ENCODE measurements around the gene CBLB. TPM values are rescaled to one million over a fixed set of nuclear protein-coding genes. Genes with fewer than 3 reads are reported as not detected.
A peak's percentile ranks its signal among the peaks of the same experiment; 100 is the strongest.
"Not testable (repeated sequence)": the region's sequence is repeated elsewhere in the genome, so short reads cannot be mapped to it uniquely, and the experiment has no call there.

Gene CBLB
- total and polyA plus RNA-seq, 2 of the 4 experiments (the other 2 are of a cell fraction) = 10.1 to 20.1 TPM

DNA sequence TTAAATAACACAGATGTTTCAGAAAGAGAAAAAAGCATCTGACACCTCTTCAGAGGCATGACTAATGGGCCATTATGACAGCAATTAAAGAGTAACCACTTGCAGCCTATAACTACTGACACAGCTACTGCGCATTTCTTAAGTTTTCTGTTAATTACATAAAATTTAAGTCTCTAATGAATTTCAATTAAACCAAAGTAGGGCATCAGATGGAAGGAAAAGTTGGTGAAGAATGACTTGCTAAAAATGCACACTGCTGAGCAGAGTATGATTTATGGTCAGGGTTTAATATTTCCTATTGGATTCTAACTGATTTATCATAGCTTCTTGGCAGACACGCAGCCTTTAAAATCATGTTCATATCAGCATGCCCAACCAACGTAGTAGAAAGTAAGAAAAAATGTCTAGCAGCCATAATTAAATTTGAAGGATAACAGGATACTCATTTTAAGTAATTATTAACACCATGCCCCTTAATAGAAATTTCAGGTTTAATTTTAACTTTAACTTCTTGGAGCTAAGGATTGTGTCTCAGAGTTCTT, 140.0 kb downstream of the CBLB start:
- no TSS peak for BruUV-seq (replicated peaks)
- in situ Hi-C loops (cut with MboI; ENCODE audit: low sequenced_read_pairs) = no loop called here

DNA sequence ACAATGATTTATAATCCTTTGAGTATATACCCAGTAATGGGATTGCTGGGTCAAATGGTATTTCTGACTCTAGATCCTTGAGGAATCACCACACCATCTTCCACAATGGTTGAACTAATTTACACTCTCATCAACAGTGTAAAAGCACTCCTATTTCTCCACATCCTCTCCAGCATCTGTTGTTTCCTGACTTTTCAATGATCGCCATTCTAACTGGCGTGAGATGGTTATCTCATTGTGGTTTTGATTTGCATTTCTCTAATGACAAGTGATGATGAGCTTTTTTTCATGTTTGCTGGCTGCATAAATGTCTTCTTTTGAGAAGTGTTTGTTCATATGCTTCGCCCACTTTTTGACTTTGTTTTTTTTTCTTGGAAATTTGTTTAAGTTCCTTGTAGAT, 141.8 kb downstream of the CBLB start:
- H3K4me2 ChIP-seq (ENCODE audit: low read depth, low read length); H3K14ac ChIP-seq (replicated peaks; ENCODE audit: low read depth, low read length); H3K9ac ChIP-seq (ENCODE audit: low read depth, low read length); H3K79me1 ChIP-seq (ENCODE audit: low read depth in 1 of 2, low read length in 2 of 2); H2AK9ac ChIP-seq (replicated peaks; ENCODE audit: low read depth, low read length, poor library complexity); intact Hi-C loops (cut with micrococcal nuclease); H2AFZ ChIP-seq (replicated peaks; ENCODE audit: low read length, poor library complexity); H3K9me1 ChIP-seq (ENCODE audit: insufficient read depth, low read length); H3K4me3 ChIP-seq (ENCODE audit: insufficient read depth, low read depth, low read length); H2BK5ac ChIP-seq (ENCODE audit: low read depth, low read length, poor library complexity, severe bottlenecking); BruUV-seq (replicated peaks); H3K56ac ChIP-seq (ENCODE audit: extremely low read depth, insufficient read depth, low read length); H4K5ac ChIP-seq (ENCODE audit: low read depth, low read length); POLR2A ChIA-PET (ENCODE audit: unreplicated experiment); H3K18ac ChIP-seq (ENCODE audit: low read depth, low read length); ATAC-seq (ENCODE audit: low read depth); H3K27me3 ChIP-seq (ENCODE audit: control insufficient read depth, insufficient read depth, low read length); H4K20me1 ChIP-seq (ENCODE audit: insufficient read depth, low read length); H3K4ac ChIP-seq (ENCODE audit: low read depth, low read length); dilution Hi-C loops (cut with HindIII; ENCODE audit: low sequenced_read_pairs, unreplicated experiment); H4K8ac ChIP-seq (ENCODE audit: low read depth in 2 of 2, low read length in 2 of 2); H2BK20ac ChIP-seq (ENCODE audit: low read depth, low read length); H3K23ac ChIP-seq (ENCODE audit: low read depth, low read length); H3K9me3 ChIP-seq (ENCODE audit: control insufficient read depth, insufficient read depth, low read length); H2AK5ac ChIP-seq (ENCODE audit: low read depth, low read length); H3K4me1 ChIP-seq (ENCODE audit: control insufficient read depth, insufficient read depth, low read length); H4K91ac ChIP-seq (ENCODE audit: insufficient read depth, low read depth, low read length); in situ Hi-C loops (cut with MboI; ENCODE audit: low sequenced_read_pairs); H2BK15ac ChIP-seq (ENCODE audit: low read depth, low read length); H3K36me3 ChIP-seq (ENCODE audit: control insufficient read depth, insufficient read depth, low read length); H2BK120ac ChIP-seq (ENCODE audit: low read depth, low read length); DNase-seq; H3K27ac ChIP-seq (ENCODE audit: insufficient read depth, low read length): not testable (repeated sequence)
- CTCF ChIA-PET = interaction anchor here (0.7 kb wide), 2 partner anchors 100 to 1066 kb away, joined by 3 to 5 read pairs; no protein-coding TSS in a partner anchor
- no CpG with 5 or more reads among the region's 3 CpGs for WGBS, 2 experiments (ENCODE audit: extremely low coverage in 2 of 2, insufficient read length in 1 of 2)

More for the DNA sequence above, 140.0 kb downstream of the CBLB start:
- Histone ChIP-seq H4K91ac (ENCODE audit: insufficient read depth, low read depth, low read length) (no peak overlapping the region), H3K4me3 (ENCODE audit: insufficient read depth, low read depth, low read length) (no peak overlapping the region), H3K18ac (ENCODE audit: low read depth, low read length) (no peak overlapping the region), H2BK20ac (ENCODE audit: low read depth, low read length) (no peak overlapping the region), H3K23ac (ENCODE audit: low read depth, low read length) (no peak overlapping the region), H2BK5ac (ENCODE audit: low read depth, low read length, poor library complexity, severe bottlenecking) (no peak overlapping the region), H2BK15ac (ENCODE audit: low read depth, low read length) (no peak overlapping the region), H3K4me1 (ENCODE audit: control insufficient read depth, insufficient read depth, low read length) (no peaks in the 10 kb centered on the region), H3K9me1 (ENCODE audit: insufficient read depth, low read length) (no peaks in the 10 kb centered on the region), H2AK9ac (replicated peaks; ENCODE audit: low read depth, low read length, poor library complexity) (no peak overlapping the region), H3K27ac (ENCODE audit: insufficient read depth, low read length) (no peak overlapping the region), H4K20me1 (ENCODE audit: insufficient read depth, low read length) (no peaks in the 10 kb centered on the region), H2AK5ac (ENCODE audit: low read depth, low read length) (no peak overlapping the region), H3K79me1 (ENCODE audit: low read depth in 1 of 2, low read length in 2 of 2) (no peaks in the 10 kb centered on the region), H3K36me3 (ENCODE audit: control insufficient read depth, insufficient read depth, low read length) (0 out of 2 replicates have a peak, but pooled peaks cover under 1% of the 10 kb centered on the region), H4K5ac (ENCODE audit: low read depth, low read length) (no peak overlapping the region), H3K27me3 (ENCODE audit: control insufficient read depth, insufficient read depth, low read length) (no peaks in the 10 kb centered on the region), H3K14ac (replicated peaks; ENCODE audit: low read depth, low read length) (no peak overlapping the region), H3K9ac (ENCODE audit: low read depth, low read length) (no peak overlapping the region), H2AFZ (replicated peaks; ENCODE audit: low read length, poor library complexity) (no peak overlapping the region), H2BK120ac (ENCODE audit: low read depth, low read length) (no peak overlapping the region), H4K8ac (ENCODE audit: low read depth in 2 of 2, low read length in 2 of 2) (no peak overlapping the region), H3K4ac (ENCODE audit: low read depth, low read length) (no peak overlapping the region), H3K4me2 (ENCODE audit: low read depth, low read length) (no peak overlapping the region), H3K9me3 (ENCODE audit: control insufficient read depth, insufficient read depth, low read length) (no peaks in the 10 kb centered on the region), H3K56ac (ENCODE audit: extremely low read depth, insufficient read depth, low read length) (no peak overlapping the region)
- dilution Hi-C loops (cut with HindIII; ENCODE audit: low sequenced_read_pairs, unreplicated experiment) (no loop called here), intact Hi-C loops (cut with micrococcal nuclease) (no loop called here)
- no CpG with 5 or more reads among the region's 3 CpGs for WGBS, 2 experiments (ENCODE audit: extremely low coverage in 2 of 2, insufficient read length in 1 of 2)
- peak; percentile 34; the same call in 1 of the 2 replicates for TF ChIP-seq NFE2L2 (IDR thresholded peaks at IDR 0.05; ENCODE audit: low read depth, low read length)
- no peak for TF ChIP-seq RFX5 (IDR thresholded peaks at IDR 0.05; ENCODE audit: low read depth, low read length)
- ChIA-PET POLR2A (ENCODE audit: unreplicated experiment) (no interaction called here), CTCF (no interaction called here)
- ATAC-seq (ENCODE audit: low read depth) = no peak
- DNase-seq = no peak
